ENCODE measurements around the gene ZNF641. TPM values are rescaled to one million over a fixed set of nuclear protein-coding genes. Genes with fewer than 3 reads are reported as not detected.

Gene ZNF641
- total RNA-seq, 1 experiment from 2014 or later = 12.1 TPM

DNA sequence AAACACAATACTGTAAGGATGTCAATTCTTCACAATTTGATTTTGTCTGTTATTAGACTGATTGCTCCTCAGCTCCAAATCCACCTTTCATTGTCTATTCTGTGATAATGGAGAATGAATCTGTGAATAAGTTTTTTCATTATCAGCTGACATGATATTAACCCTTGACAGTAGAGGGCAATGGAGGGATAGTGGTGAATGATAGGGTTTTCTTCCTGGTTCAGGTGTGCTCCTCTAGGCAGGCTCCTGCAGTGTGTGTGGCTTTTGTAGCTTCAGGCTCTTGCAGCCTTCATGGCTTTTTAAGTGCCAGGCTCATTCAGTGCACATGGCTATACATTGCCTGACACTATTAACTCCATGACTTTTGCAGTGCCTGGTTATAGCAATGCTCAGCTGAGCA is 23.4 kb upstream of the ZNF641 start:
- no peak overlapping the region for H3K4me2 ChIP-seq (ENCODE audit: low read length)
- H3K79me2 ChIP-seq (ENCODE audit: insufficient read depth, low read length) = no peaks in the 10 kb centered on the region
- ChIA-PET CTCF (no interaction called here), POLR2A (no interaction called here), RAD21 (ENCODE audit: low non-redundant PET in 1 of 2, low total read pairs in 2 of 2, uncharacterized antibody in 2 of 2, unreplicated experiment in 2 of 2) (no interaction called here)
- no TSS peak for BruUV-seq (replicated peaks)
- TF ChIP-seq RAD21 (IDR thresholded peaks at IDR 0.05; ENCODE audit: low read depth) = peak; percentile 29; the same call in 1 of the 2 replicates
- TF ChIP-seq, protein P1, sequence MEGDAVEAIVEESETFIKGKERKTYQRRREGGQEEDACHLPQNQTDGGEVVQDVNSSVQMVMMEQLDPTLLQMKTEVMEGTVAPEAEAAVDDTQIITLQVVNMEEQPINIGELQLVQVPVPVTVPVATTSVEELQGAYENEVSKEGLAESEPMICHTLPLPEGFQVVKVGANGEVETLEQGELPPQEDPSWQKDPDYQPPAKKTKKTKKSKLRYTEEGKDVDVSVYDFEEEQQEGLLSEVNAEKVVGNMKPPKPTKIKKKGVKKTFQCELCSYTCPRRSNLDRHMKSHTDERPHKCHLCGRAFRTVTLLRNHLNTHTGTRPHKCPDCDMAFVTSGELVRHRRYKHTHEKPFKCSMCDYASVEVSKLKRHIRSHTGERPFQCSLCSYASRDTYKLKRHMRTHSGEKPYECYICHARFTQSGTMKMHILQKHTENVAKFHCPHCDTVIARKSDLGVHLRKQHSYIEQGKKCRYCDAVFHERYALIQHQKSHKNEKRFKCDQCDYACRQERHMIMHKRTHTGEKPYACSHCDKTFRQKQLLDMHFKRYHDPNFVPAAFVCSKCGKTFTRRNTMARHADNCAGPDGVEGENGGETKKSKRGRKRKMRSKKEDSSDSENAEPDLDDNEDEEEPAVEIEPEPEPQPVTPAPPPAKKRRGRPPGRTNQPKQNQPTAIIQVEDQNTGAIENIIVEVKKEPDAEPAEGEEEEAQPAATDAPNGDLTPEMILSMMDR (IDR thresholded peaks at IDR 0.05 in 2 of 3, conservative IDR thresholded peaks at IDR 0.05 in 1 of 3; ENCODE audit: borderline replicate concordance in 1 of 3, insufficient read depth in 1 of 3, low read depth in 2 of 3, low read length in 2 of 3) = no peak
- TF ChIP-seq POLR2AphosphoS5 (IDR thresholded peaks at IDR 0.05; ENCODE audit: low read depth, low read length) = no peak
- TF ChIP-seq, protein P2, sequence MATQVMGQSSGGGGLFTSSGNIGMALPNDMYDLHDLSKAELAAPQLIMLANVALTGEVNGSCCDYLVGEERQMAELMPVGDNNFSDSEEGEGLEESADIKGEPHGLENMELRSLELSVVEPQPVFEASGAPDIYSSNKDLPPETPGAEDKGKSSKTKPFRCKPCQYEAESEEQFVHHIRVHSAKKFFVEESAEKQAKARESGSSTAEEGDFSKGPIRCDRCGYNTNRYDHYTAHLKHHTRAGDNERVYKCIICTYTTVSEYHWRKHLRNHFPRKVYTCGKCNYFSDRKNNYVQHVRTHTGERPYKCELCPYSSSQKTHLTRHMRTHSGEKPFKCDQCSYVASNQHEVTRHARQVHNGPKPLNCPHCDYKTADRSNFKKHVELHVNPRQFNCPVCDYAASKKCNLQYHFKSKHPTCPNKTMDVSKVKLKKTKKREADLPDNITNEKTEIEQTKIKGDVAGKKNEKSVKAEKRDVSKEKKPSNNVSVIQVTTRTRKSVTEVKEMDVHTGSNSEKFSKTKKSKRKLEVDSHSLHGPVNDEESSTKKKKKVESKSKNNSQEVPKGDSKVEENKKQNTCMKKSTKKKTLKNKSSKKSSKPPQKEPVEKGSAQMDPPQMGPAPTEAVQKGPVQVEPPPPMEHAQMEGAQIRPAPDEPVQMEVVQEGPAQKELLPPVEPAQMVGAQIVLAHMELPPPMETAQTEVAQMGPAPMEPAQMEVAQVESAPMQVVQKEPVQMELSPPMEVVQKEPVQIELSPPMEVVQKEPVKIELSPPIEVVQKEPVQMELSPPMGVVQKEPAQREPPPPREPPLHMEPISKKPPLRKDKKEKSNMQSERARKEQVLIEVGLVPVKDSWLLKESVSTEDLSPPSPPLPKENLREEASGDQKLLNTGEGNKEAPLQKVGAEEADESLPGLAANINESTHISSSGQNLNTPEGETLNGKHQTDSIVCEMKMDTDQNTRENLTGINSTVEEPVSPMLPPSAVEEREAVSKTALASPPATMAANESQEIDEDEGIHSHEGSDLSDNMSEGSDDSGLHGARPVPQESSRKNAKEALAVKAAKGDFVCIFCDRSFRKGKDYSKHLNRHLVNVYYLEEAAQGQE (IDR thresholded peaks at IDR 0.05; ENCODE audit: low read depth) = no peak
- no peak for TF ChIP-seq ELF1 (IDR thresholded peaks at IDR 0.05; ENCODE audit: borderline replicate concordance, low read depth)
- ATAC-seq (no peak), DNase-seq (ENCODE audit: low read depth, low spot score) (no peak)
- no peak overlapping the region for H3K9ac ChIP-seq (ENCODE audit: low read length)
- H3K27ac ChIP-seq (ENCODE audit: low read depth, low read length) = no peak overlapping the region
- intact Hi-C loops (cut with micrococcal nuclease) = no loop called here
- H3K36me3 ChIP-seq (ENCODE audit: control insufficient read depth in 1 of 2, insufficient read depth in 2 of 2, low read length in 2 of 2) = no peaks in the 10 kb centered on the region
- no peaks in the 10 kb centered on the region for H4K20me1 ChIP-seq (ENCODE audit: insufficient read depth)
- no peaks in the 10 kb centered on the region for H3K4me1 ChIP-seq (ENCODE audit: control insufficient read depth in 1 of 2, insufficient read depth in 2 of 2, low read length in 2 of 2)
- no peak overlapping the region for H2AFZ ChIP-seq (ENCODE audit: low read depth, low read length, poor library complexity, severe bottlenecking)
- H3K4me3 ChIP-seq (replicated peaks in 1 of 2; ENCODE audit: low read depth in 1 of 2, low read length in 2 of 2) = no peak overlapping the region
- H3K27me3 ChIP-seq (ENCODE audit: insufficient read depth, low read length) = no peaks in the 10 kb centered on the region
- no peaks in the 10 kb centered on the region for H3K9me2 ChIP-seq (ENCODE audit: insufficient read depth)
- no peaks in the 10 kb centered on the region for H3K9me3 ChIP-seq (ENCODE audit: control insufficient read depth in 1 of 2, insufficient read depth in 1 of 2, low read depth in 1 of 2, low read length in 2 of 2)
